ENCODE data around the gene MORC4.
"Not testable (repeated sequence)": the region's sequence is repeated elsewhere in the genome, so short reads cannot be mapped to it uniquely, and the experiment has no call there.

Gene MORC4

DNA sequence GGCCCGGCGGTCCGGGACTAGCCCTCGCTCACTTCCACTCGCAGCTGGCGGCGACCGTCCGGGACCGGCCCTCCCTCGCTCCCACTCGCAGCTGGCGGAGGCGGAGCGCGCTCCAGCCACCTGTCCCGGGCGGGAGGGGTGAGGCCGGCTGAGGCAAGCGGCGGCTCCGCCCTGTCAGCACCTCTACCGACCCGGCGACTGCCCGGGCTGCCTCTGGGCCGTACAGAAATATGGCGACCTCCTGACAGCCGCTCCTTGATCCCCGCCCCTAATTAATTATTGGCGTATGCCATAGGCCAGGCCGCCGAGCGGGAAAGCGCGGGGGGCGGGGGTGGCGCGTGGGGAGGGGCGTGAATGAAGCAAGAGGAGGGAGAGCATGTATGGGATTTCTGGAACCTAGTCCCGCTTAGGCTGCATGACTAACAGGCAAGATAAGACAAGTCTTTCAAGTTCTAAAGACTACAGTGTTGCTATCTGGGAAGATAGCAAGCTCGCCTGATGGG lies at the start of gene MORC4:
TSS of gene MORC4 (minus strand) at position 200 of the 503 bp plus-strand sequence. CDS start 243 bp downstream, outside the sequence.
- peak; percentile 59 for DNase-seq (ENCODE audit: low read depth)

GRCh38 chrX:107047622-107048021 lies 47.6 kb upstream of the MORC4 start:
- DNase-seq (ENCODE audit: low read depth) = no peak

DNA sequence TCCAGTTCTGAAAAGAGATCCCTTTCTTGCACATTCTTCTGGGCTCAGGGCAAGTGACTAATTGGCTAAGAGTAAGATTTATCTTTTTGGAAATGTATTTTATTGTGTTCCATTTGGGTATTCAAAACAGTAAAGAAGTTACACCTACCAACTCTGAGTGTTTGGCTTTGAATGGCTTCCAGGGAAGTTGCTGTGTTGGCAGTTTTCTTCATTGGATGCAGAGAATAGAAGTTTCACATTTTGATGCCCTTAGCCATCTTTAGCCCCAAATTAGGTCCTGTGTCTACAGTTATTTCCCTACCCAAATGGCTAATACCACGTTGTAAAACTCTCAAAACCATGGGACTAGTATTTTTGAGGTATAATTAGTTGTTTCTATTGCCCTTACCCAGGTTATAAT lies 29.7 kb upstream of the MORC4 start:
- no peak for DNase-seq (ENCODE audit: low read depth)

GRCh38 chrX:107025545-107025944 lies 25.5 kb upstream of the MORC4 start:
- DNase-seq (ENCODE audit: low read depth) = peak; percentile 1

- peak; percentile 13 for DNase-seq (ENCODE audit: low read depth)
Observed at GRCh38 chrX:107014936-107015335, 14.9 kb upstream of the MORC4 start.

- DNase-seq (ENCODE audit: low read depth) = no peak
Observed at GRCh38 chrX:107008034-107008433, 8.0 kb upstream of the MORC4 start.

- peak; percentile 28 for DNase-seq (ENCODE audit: low read depth)
Observed at GRCh38 chrX:106999002-106999975, 723 bp downstream of the MORC4 start.

GRCh38 chrX:106997611-106998010 lies 2.4 kb downstream of the MORC4 start:
- DNase-seq (ENCODE audit: low read depth) = no peak

DNA sequence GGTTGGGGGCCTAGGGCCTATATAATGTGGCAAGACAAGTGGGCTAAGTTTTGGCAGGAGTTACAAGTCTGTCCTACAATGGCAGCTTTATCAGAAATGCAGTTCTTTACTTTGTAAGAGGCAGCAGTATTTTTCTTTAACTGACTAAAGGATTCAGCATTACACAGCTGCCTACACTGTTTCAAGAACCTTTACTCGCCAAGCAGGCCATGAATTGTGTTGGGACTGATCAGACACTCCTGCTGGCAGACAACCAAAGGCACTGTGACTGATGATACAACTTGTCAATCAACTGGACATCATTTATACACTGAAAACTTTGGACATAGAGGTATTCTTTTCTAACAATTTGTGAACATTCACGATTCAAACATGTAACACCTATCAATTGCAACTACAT lies 4.3 kb downstream of the MORC4 start:
- no peak for DNase-seq (ENCODE audit: low read depth)

DNA sequence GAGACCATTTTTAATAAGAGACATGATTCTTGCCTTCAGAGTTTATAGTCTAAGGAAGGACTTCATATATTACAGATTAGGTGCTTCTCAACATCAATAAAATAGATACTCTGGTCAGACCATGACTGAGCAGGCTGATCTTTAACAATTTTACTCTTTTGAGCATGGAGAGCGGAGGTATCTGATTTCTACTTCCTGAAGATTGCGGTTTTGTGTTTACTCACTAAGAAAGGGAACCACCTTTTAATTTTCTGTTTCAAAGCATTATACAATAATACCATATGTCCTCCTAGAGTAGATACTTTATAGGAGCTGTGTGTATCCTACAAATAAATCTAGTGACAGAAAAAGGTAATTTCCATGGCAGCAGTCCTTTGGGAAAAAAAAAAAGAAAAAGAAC lies 12.5 kb downstream of the MORC4 start:
- no peak for DNase-seq (ENCODE audit: low read depth)

DNA sequence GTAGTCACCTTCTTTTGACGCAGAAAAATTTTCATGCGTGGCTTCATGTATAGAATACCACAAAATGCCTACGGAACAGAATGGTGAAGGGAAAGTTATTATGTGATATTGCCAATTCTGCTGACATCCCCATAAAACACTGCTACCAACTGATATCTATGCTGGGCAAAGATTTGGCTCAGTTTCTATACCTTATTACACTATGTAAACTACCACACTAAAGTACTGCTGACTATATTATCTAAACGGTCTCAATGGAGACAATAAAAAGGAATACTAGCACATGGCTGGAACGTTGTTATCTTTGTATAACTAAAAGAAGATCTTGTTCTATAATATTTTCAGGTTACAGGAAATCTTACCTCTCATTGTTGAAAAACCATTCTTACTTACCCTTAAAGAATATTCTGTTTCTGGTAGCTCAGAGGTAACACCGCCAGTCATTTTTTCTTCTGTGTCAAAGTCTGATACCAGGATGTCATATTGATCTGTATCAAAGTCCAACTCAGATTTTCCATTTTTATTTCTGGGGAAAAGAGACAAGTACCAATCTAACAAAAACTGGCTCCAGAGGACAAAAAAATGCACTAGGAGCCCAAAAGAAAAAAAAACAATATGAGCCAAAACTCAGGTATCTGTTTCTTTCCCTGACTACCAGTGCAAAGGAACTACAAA lies 18.9 kb downstream of the MORC4 start:
- no peak for DNase-seq (ENCODE audit: low read depth)

- no peak for DNase-seq (ENCODE audit: low read depth)
Observed at GRCh38 chrX:106976416-106976815, 23.6 kb downstream of the MORC4 start.

DNA sequence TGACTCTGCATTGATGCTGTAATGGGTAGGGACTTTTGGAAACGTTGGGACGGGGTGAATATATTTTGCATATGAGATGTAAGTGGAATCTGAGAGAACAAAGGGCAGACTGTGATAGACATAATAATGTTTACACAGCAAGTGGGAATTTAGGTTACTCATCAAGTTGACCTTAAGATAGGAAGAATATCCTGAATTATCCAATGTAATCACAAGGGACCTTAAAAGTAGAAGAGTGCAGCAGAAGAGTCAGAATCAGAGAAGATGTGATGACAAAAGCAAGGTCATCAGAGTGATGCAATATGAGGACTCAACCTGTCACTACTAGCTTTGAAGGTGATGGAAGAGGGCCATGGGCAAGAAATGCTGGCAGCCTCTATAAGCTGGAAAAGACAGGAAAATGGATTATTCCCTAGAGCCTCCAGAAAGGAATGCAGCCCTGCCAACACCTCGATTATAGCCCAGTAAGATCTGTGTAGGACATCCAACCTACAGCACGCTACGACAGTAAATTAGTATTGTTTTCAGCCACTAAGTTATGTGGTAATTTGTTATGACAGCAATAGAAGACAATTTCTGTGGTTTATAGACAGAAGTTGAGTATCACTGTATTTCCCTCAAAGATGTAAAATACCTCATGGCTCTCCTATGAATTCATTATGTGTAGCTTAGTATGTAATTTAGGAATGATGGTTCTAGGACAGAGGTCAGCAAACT lies 26.4 kb downstream of the MORC4 start:
- no peak for DNase-seq (ENCODE audit: low read depth)

DNA sequence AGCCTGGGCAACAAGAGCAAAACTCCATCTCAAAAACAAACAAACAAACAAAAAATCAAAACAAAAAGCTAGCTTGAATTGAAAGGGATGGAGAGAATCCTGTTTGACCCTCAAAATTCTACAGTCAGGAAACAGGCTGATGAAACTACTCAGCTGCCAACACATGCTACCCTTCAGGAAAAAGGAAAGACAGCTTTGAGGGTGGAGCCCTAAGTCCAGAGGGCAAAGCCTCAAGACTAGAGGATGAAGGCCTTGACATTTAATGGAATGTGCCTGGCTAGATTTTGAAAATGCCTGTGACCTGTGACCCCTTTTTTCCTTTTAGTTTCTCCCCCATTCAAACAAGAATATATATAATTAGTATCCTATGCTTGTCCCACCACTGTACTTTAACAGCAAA lies 27.1 kb downstream of the MORC4 start:
- no peak for DNase-seq (ENCODE audit: low read depth)

DNA sequence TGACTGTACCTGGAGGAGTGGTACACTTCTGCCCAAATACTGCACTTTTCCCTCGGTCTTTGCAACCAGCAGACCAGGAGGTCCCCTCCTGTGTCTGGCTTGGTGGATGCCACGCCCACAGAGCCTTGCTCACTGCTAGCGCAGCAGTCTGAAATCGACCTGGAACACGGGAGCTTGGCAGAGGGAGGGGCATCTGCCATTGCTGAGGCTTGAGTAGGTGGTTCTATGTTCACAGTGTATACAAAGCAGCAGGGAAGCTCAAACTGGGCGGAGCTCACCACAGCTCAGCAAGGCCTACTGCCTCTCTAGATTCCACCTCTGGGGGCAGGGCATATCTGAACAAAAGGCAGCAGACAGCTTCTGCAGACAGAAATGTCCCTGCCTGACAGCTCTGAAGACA lies 33.5 kb downstream of the MORC4 start:
- DNase-seq (ENCODE audit: low read depth) = not testable (repeated sequence)

DNA sequence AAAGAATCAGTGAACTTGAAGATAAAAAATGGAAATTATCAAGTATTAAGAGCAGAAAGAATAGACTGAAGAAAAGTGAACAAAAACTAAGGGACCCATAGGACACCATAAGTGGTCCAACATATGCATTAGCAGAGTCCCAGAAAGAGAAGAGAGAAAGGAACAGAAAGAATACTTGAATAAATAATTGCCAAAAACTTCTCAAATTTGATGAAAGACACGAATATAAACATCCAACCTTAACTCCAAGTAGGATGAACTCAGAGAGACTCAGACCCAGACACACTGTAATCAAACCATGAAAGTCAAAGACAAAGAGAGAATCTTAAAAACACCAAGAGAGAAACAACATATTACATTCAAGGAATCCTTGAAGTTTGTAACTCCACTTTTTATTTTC lies 35.7 kb downstream of the MORC4 start:
- no peak for DNase-seq (ENCODE audit: low read depth)

DNA sequence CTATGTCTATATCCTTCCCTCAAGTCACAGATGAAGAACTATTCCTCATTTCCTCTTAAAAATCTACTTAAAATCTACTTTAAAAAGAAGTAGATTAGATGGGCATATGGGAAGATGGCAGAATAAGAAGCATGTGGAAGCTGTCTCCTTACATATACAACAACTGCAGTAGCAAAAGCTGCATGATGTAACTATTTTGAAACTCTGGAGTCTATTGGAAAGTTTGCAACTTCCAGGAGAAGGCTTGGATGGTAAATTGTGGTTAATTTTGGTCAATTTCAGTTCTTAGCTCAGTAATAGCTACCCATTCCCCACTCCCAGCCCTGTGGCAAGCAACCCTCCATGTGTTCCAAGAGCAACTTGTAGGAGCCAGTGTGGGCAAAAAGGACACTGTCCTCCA lies 36.9 kb downstream of the MORC4 start:
- DNase-seq (ENCODE audit: low read depth) = no peak

GRCh38 chrX:106959901-106960300 lies 40.1 kb downstream of the MORC4 start:
- DNase-seq (ENCODE audit: low read depth) = no peak

DNA sequence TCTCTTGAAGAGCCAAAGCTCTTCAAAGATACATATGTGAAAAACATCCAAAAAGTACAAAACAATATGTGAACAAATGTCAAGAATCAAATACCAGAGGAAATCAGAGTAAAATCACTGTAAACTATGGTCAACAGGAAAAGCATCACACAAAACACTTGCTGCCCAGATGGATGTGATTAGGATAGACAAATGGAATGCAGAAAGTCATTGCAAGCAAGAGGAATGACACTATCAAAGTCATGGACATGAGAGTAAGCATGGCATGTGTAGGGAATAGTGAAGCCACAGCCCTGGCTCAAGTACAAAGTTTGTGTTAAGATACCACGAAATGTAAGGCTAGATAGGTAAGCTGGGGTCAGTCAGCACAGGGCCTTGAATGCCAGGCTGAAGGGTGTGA lies 42.2 kb downstream of the MORC4 start:
- no peak for DNase-seq (ENCODE audit: low read depth)

DNA sequence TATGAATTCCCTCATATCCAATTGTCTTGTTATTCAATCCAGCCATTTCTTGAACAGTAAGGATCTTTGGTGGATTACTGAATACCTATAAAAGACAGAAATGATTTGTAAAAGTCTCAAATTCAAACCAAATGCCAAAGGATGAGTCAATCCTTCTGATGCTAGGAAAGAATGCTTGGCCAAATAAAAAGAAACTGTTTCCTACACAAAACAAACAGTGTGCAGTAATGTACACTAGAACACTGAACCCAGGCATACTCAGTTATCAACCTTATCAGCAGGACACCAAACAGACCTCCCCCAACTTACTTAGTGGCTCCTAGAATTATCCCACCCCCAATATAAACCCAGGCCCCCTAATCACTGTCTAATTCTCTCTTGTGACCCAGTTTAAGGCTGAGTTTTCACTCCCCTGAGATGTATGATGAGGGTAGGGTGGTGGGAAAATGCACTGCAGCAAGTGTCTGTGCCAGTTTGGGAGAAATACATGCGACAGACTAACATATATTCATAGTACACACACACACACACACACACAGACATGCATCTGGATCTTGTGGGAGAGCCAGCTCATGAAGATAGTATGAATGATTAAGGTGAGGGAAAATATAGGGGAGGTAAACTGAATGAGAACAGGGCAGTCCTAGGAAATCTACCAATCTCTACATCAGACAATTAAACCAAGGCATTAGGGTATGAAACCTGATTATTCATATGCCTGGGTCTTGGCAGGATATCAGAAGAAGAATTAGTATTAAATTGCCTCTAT lies 44.8 kb downstream of the MORC4 start:
- DNase-seq (ENCODE audit: low read depth) = no peak

DNA sequence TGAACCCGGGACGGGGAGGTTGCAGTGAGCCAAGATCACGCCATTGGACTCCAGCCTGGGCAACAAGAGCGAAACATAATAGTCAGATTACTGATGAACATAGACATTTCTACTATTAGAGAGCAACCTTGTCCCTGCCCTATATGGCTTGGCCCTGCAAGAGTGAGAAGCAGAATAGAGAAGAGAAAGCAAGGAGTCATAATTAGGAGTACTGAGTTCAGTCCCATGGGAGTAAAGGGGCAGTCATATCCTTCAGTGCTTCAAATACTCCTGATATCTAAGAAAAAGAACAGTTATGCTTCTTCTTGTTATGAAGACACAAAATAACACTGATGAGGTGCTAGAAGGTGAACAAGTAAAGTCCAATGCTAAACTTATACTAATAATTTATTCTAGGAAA lies 46.0 kb downstream of the MORC4 start:
- no peak for DNase-seq (ENCODE audit: low read depth)

GRCh38 chrX:106952988-106953387 lies 47.0 kb downstream of the MORC4 start:
- no peak for DNase-seq (ENCODE audit: low read depth)
